Neural cell (in vitro differentiated cells): ENCODE data around the gene LGSN. TPM values are rescaled to one million over a fixed set of nuclear protein-coding genes. Genes with fewer than 3 reads are reported as not detected.

Source experiments
- H2AFZ ChIP-seq: fragments of 200-600, 300-800 bp; sonication (generic), shearing (Covaris generic); 2 replicates; pipeline ENCODE4 v1.6.0; 2014; ENCODE audit warnings: low read depth, mild to moderate bottlenecking, antibody characterized with exemption, low read length, moderate library complexity
- H3F3A ChIP-seq: fragments of 200-600 bp; shearing (Covaris generic); 2 replicates; pipeline ENCODE4 v1.6.1; 2016; ENCODE audit warnings: mild to moderate bottlenecking, moderate library complexity, mixed read lengths, antibody characterized with exemption, low read length; ENCODE audit not compliant: insufficient read depth, poor library complexity, severe bottlenecking
- H3K27ac ChIP-seq: fragments of 200-600, 300-800 bp; sonication (generic), shearing (Covaris generic); 2 replicates; pipeline ENCODE4 v1.5.1; 2014; ENCODE audit warnings: mild to moderate bottlenecking, low read length, moderate library complexity
- H3K27me3 ChIP-seq: fragments of 300-800, 200-600 bp; sonication (generic), shearing (Covaris generic); 2 replicates; pipeline ENCODE4 v1.6.0; 2014; ENCODE audit warnings: mild to moderate bottlenecking, low read depth, low read length, moderate library complexity; ENCODE audit not compliant: insufficient read depth
- H3K36me3 ChIP-seq: fragments of 300-800, 200-600 bp; sonication (generic), shearing (Covaris generic); 2 replicates; pipeline ENCODE4 v1.5.1; 2014; ENCODE audit warnings: mild to moderate bottlenecking, antibody characterized with exemption, low read length, moderate library complexity; ENCODE audit not compliant: insufficient read depth
- H3K4me2 ChIP-seq: fragments of 300-800, 200-600 bp; sonication (generic), shearing (Covaris generic); 2 replicates; pipeline ENCODE4 v1.6.0; 2014; ENCODE audit warnings: mild to moderate bottlenecking, low read length
- H3K4me3 ChIP-seq: fragments of 300-800, 200-600 bp; sonication (generic), shearing (Covaris generic); 2 replicates; pipeline ENCODE4 v1.5.1; 2014; ENCODE audit warnings: mild to moderate bottlenecking, low read length, moderate library complexity
- H3K79me2 ChIP-seq: fragments of 200-600 bp; shearing (Covaris generic); replicated peaks from 2 replicates; pipeline ENCODE4 v1.6.0; 2014; ENCODE audit warnings: mild to moderate bottlenecking, low read length, moderate library complexity; ENCODE audit not compliant: insufficient read depth
- H3K9ac ChIP-seq: fragments of 300-800, 200-600 bp; sonication (generic), shearing (Covaris generic); 2 replicates; pipeline ENCODE4 v1.6.1; 2016; ENCODE audit warnings: mild to moderate bottlenecking, low read length, mixed read lengths
- H3K9me2 ChIP-seq: fragments of 200-600 bp; shearing (Covaris generic); 2 replicates; pipeline ENCODE4 v1.6.1; 2016; ENCODE audit warnings: mild to moderate bottlenecking, low read length, mixed read lengths; ENCODE audit not compliant: insufficient read depth
- H3K9me3 ChIP-seq: fragments of 200-600, 300-800 bp; sonication (generic), shearing (Covaris generic); 2 replicates; pipeline ENCODE4 v1.6.1; 2016; ENCODE audit warnings: mild to moderate bottlenecking, mixed run types, low read length, moderate library complexity, mixed read lengths
- H4K20me1 ChIP-seq: fragments of 200-600 bp; shearing (Covaris generic); 2 replicates; pipeline ENCODE4 v1.6.1; 2016; ENCODE audit warnings: mild to moderate bottlenecking, mixed run types; ENCODE audit not compliant: insufficient read depth
- EP300 ChIP-seq: fragments of 450-650 bp; conservative IDR thresholded peaks from 2 replicates; pipeline ENCODE4 v1.6.1; 2014; ENCODE audit warnings: antibody characterized with exemption, mild to moderate bottlenecking, moderate library complexity; ENCODE audit not compliant: poor library complexity, severe bottlenecking
- EZH2 ChIP-seq: fragments of 200-600, 300-800 bp; shearing (Covaris generic), sonication (generic); IDR thresholded peaks from 2 replicates; pipeline ENCODE4 v1.6.1; 2014; ENCODE audit warnings: antibody characterized with exemption, low read length, borderline replicate concordance, mild to moderate bottlenecking; ENCODE audit not compliant: insufficient read depth, poor library complexity, severe bottlenecking
- MXI1 ChIP-seq: fragments of 450-650 bp; conservative IDR thresholded peaks from 2 replicates; pipeline ENCODE4 v1.6.1; 2014; ENCODE audit warnings: antibody characterized with exemption, mild to moderate bottlenecking; ENCODE audit not compliant: poor library complexity, severe bottlenecking
- POLR2AphosphoS5 ChIP-seq: IDR thresholded peaks from 2 replicates; pipeline ENCODE4 v1.6.1; 2012
- RAD21 ChIP-seq: fragments of 450-650 bp; conservative IDR thresholded peaks from 2 replicates; pipeline ENCODE4 v1.6.1; 2014; ENCODE audit warnings: antibody characterized with exemption, mild to moderate bottlenecking, moderate library complexity
- SMC3 ChIP-seq: fragments of 450-650 bp; conservative IDR thresholded peaks from 2 replicates; pipeline ENCODE4 v1.6.1; 2014; ENCODE audit warnings: antibody characterized with exemption, mild to moderate bottlenecking, moderate library complexity; ENCODE audit not compliant: poor library complexity
- TAF1 ChIP-seq: IDR thresholded peaks from 2 replicates; pipeline ENCODE4 v1.6.1; 2012; ENCODE audit warnings: low read depth
- polyA plus RNA-seq: library from polyadenylated mRNA; depleted of rRNA; stranded (reverse); fragments of >200 nt; gene quantifications from 2 replicates; pipeline ENCODE4 v1.2.3, GENCODE V29; 2014
- TF ChIP-seq, protein P1 (sequence below): fragments of 450-650 bp; IDR thresholded peaks from 2 replicates; pipeline ENCODE4 v1.5.1; 2014; ENCODE audit warnings: antibody characterized with exemption, mild to moderate bottlenecking, moderate library complexity; ENCODE audit not compliant: poor library complexity, severe bottlenecking
- TF ChIP-seq, protein P2 (sequence below): IDR thresholded peaks from 2 replicates; pipeline ENCODE4 v1.6.1; 2012; ENCODE audit warnings: borderline replicate concordance

LGSN gene
- polyA plus RNA-seq, 1 donor from 2014 or later = not detected

DNA sequence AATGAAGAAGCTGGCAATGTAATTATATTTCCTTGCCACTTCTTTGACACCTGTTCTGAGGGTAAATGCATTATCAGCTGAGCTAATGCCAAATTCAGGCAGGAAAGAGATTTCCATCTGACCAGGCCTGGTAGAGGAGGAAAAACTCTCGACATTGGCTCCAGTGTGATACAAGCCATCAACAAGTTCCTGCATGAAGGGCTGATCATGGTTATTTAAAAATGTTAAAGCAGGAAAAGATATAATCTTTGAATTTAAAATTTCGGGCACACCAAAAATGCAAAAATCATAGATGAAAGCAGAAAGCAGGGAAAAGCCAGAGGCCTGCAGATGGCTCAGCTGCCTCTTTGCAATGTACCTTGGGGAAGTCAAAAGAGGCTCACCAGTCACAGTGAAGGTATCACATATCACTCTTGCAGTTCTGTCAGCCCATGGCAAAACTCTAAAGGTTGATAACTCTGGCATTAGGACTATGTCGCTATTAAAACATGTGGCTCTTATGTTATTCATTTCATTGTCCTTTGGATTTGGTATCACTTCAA lies 39.1 kb downstream of the LGSN start:
- Histone ChIP-seq H3K27me3 (no peaks in the 10 kb centered on the region), H3K27ac (no peak overlapping the region), H3K79me2 (no peaks in the 10 kb centered on the region), H4K20me1 (no peaks in the 10 kb centered on the region), H3K9ac (no peak overlapping the region), H3K9me3 (no peaks in the 10 kb centered on the region), H2AFZ (no peak overlapping the region), H3K9me2 (no peaks in the 10 kb centered on the region), H3K36me3 (no peaks in the 10 kb centered on the region), H3K4me3 (no peak overlapping the region), H3F3A (no peaks in the 10 kb centered on the region), H3K4me2 (no peak overlapping the region)
- TF ChIP-seq POLR2AphosphoS5 (no peak), MXI1 (no peak), RAD21 (no peak), EP300 (no peak), EZH2 (no peak), SMC3 (no peak), TAF1 (no peak)
- TF ChIP-seq, protein P1, sequence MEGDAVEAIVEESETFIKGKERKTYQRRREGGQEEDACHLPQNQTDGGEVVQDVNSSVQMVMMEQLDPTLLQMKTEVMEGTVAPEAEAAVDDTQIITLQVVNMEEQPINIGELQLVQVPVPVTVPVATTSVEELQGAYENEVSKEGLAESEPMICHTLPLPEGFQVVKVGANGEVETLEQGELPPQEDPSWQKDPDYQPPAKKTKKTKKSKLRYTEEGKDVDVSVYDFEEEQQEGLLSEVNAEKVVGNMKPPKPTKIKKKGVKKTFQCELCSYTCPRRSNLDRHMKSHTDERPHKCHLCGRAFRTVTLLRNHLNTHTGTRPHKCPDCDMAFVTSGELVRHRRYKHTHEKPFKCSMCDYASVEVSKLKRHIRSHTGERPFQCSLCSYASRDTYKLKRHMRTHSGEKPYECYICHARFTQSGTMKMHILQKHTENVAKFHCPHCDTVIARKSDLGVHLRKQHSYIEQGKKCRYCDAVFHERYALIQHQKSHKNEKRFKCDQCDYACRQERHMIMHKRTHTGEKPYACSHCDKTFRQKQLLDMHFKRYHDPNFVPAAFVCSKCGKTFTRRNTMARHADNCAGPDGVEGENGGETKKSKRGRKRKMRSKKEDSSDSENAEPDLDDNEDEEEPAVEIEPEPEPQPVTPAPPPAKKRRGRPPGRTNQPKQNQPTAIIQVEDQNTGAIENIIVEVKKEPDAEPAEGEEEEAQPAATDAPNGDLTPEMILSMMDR = no peak
- TF ChIP-seq, protein P2, sequence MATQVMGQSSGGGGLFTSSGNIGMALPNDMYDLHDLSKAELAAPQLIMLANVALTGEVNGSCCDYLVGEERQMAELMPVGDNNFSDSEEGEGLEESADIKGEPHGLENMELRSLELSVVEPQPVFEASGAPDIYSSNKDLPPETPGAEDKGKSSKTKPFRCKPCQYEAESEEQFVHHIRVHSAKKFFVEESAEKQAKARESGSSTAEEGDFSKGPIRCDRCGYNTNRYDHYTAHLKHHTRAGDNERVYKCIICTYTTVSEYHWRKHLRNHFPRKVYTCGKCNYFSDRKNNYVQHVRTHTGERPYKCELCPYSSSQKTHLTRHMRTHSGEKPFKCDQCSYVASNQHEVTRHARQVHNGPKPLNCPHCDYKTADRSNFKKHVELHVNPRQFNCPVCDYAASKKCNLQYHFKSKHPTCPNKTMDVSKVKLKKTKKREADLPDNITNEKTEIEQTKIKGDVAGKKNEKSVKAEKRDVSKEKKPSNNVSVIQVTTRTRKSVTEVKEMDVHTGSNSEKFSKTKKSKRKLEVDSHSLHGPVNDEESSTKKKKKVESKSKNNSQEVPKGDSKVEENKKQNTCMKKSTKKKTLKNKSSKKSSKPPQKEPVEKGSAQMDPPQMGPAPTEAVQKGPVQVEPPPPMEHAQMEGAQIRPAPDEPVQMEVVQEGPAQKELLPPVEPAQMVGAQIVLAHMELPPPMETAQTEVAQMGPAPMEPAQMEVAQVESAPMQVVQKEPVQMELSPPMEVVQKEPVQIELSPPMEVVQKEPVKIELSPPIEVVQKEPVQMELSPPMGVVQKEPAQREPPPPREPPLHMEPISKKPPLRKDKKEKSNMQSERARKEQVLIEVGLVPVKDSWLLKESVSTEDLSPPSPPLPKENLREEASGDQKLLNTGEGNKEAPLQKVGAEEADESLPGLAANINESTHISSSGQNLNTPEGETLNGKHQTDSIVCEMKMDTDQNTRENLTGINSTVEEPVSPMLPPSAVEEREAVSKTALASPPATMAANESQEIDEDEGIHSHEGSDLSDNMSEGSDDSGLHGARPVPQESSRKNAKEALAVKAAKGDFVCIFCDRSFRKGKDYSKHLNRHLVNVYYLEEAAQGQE = no peak

DNA sequence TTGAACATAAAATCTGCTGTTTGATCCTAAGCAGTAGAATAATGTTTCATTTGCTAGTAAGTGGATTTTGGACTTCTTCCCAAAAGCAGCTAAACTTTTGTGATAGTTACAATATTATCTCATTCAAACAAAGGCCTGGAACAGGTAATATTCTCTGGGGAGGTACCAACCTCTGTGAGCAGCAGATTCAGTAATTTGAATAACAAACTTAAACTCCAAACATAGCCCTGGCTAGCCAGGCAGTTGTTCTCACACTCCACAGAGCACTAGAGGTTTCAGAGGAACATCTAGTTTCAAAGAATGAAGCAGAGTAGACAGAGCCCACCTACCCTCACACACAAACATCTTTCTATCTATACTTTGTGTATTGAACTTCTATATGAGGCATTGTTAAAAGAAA lies 40.9 kb downstream of the LGSN start:
- no peaks in the 10 kb centered on the region for H3K27me3 ChIP-seq
- H3K9ac ChIP-seq = no peak overlapping the region
- no peak overlapping the region for H2AFZ ChIP-seq
- no peaks in the 10 kb centered on the region for H3K79me2 ChIP-seq
- H3F3A ChIP-seq = no peaks in the 10 kb centered on the region
- no peak overlapping the region for H3K4me3 ChIP-seq
- no peaks in the 10 kb centered on the region for H3K9me3 ChIP-seq
- no peaks in the 10 kb centered on the region for H4K20me1 ChIP-seq
- H3K27ac ChIP-seq = no peak overlapping the region
- H3K4me2 ChIP-seq = no peak overlapping the region
- no peak for TF ChIP-seq EZH2
- TF ChIP-seq EP300 = no peak
- no peak for TF ChIP-seq RAD21
- no peak for TF ChIP-seq POLR2AphosphoS5
- no peak for TF ChIP-seq SMC3
- TF ChIP-seq, protein P1 = no peak
- TF ChIP-seq TAF1 = no peak
- TF ChIP-seq, protein P2 = no peak
- no peak for TF ChIP-seq MXI1
- H3K36me3 ChIP-seq = no peaks in the 10 kb centered on the region
- no peaks in the 10 kb centered on the region for H3K9me2 ChIP-seq
